22Rv1 (cell line): ENCODE results near the gene TAP2.

Experiments
- ZFX ChIP-seq: fragments of 450-650 bp; IDR thresholded peaks from 2 replicates; pipeline ENCODE4 v1.6.1; 2017; ENCODE audit warnings: antibody characterized with exemption, borderline replicate concordance
- TF ChIP-seq, protein P1 (sequence below): fragments of 450-650 bp; IDR thresholded peaks from 2 replicates; pipeline ENCODE4 v1.5.1; 2017; ENCODE audit warnings: mild to moderate bottlenecking

DNA sequence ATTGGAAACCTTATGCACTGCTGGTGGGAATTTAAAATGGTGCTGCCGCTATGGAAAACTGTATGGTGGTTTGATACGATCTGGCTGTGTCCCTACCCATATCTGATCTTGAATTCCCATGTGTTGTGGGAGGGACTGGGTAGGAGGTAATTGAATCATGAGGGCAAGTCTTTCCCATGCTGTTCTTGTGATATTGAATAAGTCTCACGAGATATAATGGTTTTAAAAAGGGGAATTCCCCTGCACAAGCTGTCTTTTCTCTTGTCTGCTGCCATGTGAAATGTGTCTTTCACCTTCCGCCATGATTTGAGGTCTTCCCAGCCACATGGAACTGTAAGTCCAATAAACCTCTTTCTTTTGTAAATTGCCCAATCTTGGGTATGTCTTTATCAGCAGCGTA lies 4.9 kb downstream of the TAP2 start:
- TF ChIP-seq, protein P1, sequence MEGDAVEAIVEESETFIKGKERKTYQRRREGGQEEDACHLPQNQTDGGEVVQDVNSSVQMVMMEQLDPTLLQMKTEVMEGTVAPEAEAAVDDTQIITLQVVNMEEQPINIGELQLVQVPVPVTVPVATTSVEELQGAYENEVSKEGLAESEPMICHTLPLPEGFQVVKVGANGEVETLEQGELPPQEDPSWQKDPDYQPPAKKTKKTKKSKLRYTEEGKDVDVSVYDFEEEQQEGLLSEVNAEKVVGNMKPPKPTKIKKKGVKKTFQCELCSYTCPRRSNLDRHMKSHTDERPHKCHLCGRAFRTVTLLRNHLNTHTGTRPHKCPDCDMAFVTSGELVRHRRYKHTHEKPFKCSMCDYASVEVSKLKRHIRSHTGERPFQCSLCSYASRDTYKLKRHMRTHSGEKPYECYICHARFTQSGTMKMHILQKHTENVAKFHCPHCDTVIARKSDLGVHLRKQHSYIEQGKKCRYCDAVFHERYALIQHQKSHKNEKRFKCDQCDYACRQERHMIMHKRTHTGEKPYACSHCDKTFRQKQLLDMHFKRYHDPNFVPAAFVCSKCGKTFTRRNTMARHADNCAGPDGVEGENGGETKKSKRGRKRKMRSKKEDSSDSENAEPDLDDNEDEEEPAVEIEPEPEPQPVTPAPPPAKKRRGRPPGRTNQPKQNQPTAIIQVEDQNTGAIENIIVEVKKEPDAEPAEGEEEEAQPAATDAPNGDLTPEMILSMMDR: no peak
- TF ChIP-seq ZFX: no peak
